Non-pigmented ciliary epithelial cell (primary cell): Measurements from ENCODE around the gene SLC11A1.

Experiments used
- DNase-seq: peaks from one replicate; pipeline ENCODE4 v3.0.0-alpha.2; 2010; ENCODE audit warnings: low read depth

SLC11A1 gene

DNA sequence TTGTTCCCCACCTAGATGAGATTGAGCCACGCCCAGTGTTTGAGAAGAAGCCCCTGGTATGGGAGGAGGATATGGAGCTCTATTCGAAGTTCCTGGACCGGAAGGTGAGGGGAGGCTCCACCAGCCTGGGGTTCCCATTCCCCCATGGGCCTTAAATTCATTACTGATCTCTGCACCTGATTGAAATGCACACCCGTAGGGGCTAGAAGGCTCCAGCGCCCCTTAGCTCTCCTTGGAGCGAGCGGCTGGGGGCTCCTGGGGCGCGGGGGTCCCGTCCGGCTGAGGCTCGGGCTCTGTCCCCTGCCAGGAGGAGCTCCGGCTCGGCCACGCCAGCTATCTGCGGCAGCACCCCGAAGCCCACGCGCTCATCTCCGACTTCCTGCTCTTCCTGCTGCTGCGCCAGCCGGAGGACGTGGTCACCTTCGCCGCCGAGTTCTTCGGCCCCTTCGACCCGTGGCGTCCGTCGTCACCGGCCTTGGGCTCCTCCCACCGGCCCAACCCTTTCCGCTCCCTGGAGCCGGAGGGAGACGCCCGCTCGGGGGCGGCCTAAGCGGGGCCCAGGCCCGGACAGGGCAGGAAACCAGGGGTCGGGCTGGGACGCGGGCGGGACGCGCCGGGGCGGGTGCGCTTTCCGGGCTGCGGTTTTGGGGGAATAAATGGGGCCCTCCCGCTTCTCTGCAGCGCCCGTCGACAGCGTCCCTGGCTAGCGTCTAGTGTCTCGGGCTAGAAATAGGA lies 14.5 kb upstream of the SLC11A1 start:
- DNase-seq, result no peak

DNA sequence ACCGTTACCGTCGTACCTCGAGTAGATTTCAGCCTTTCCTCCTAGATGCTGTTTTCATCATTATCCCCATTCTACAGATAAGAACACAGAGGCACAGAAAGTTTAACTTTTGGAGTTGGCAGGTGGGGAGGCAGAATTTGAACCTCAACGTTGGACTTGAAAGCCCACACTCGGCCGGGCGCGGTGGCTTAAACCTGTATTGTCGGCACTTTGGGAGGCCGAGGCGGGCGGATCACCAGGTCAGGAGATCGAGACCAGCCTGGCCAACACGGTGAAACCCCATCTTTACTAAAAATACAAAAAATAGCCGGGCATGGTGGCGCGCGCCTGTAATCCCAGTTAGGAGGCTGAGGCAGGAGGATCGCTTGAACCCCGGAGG lies 13.9 kb upstream of the SLC11A1 start:
- DNase-seq, result no peak

DNA sequence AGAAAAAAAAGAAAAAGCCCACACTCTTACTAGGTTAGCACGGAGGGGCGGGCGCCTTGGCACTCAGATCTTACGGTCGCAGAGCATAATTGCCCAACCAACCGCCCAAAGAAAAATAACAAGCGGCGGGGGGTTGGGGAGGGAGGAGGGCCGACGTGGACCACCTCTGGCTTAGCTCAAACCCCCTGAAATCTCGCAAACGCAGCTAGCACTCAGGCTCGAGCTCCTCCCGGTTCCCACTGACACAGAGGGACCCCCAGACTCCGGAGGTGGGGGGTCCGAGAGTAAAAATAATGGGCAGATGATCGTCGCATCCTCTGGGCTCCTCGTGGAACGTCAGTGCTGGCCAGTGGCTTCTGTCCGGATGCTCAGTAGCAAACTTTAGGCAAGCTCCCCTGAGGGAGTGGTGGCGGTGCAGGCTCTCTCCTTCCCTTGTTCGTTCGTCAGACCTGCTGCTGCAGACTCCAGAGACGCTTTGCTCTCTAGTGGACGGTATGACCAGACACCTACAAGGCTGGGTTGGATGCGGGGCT lies 13.4 kb upstream of the SLC11A1 start:
- DNase-seq, result no peak

DNA sequence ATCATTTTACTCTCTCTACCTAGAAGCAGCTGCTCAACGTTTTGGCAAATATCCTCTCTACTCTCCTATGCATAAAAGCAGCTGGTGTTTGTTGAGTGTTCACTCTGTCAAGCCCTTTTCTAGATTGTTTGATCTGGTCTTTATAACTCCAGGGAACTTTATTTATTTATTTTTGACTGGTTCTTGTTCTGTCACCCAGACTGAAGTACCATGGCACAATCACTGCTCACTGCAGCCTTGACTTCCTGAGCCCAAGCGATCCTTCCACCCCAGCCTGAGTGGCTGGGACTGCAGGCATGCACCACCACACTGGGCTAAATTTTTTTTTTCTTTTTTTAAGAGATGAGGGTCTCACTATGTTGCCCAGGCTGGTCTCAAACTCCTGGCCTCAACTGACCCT lies 12.7 kb upstream of the SLC11A1 start:
- no peak for DNase-seq

DNA sequence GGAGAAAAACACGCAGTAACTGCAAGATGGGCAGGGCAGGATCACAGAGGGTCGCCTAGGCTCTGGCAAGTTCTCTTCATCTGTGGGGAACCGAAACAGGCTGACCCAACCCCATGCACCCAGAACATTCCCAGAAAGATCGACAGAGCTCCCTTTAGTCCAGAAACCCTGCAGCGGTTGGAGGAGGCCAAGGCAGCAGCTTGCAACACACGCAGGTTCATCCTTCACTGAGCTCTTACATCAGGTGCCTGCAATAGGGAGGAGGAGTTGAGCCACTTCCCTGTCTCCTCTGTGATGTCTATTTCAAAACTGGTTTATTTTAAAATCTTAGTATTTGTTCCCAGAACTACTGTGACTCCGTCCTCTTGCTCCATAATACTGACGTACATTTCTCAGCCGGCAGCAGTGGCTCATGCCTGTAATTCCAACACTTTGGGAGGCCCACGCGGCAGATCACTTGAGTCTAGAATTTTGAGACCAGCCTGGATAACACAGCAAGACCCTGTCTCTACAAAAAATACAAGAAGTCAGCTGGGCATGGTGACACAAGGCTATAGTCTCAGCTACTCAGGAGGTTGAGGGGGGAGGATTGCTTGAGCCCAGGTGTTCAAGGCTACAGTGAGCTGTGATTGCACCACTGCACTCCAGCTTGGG lies 11.5 kb upstream of the SLC11A1 start:
- DNase-seq, result no peak

DNA sequence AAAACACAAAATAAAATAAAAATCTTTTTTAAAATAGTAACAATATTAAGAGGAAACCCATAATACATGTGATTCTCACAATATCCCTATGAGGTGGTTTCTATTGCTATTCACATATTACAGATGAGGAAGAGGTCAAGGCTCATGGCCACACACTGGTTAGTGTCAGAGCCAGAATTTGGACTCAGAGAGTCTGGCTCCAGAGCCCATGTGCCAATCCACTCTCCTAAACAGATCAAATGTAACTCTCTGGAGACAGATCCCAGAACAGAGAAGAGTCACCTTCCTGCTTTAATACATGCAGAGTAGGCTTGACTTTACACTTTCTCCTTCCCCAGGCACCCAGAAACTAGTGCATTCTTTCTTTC lies 10.1 kb upstream of the SLC11A1 start:
- no peak for DNase-seq

DNA sequence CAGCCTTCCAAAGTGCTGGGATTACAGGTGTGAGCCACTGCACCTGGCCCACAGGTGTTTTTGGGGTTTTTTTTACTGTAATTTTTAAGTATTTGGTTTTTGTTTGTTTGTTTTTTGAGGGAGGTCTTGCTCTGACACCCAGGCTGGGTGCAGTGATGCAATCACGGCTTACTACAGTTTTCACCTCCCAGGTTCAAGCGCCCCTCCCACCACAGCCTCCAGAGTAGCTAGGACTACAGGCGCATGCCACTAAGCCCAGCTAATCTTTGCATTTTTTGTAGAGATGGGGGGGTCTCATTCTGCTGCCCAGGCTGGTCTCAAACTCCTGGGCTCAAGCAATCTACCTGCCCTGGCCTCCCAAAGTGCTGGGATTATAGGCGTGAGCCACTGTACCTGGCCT lies 7.3 kb upstream of the SLC11A1 start:
- no peak for DNase-seq

DNA sequence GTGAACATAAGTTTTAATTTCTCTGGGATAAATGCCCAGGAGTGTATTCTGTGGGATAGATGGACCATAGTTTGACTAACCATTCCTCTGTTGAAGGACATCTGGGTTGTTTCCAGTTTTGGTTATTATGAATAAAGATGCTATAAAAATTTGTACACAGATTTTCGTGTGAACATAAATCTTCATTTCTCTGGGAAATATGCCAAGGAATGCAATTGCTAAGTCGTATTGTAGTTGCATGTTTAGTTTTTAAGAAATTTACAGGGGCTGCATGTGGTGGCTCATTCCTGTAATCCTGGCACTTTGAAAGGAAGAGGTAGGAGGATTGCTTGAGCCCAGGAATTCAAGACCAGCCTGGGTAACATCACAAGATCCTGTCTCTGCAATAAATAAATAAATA lies 6.9 kb upstream of the SLC11A1 start:
- no peak for DNase-seq

DNA sequence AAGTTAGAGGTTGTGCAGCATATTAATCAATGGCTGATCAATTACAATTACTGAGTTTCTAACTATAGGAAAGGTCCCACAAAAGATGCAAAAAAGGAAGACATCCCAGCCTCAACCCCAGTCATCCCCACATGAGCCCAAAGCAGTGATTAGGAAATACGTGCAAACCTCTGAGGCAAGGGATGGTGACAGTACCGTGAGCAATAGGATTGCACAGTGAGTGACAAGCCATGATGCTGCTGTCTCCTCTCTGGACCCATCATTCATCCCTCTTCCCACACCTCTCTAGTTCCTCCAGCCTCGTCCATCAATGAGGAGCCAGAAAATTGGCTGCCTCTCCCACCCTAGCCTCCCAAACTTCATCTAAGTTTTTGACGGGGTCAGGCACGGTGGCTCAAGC lies 4.0 kb upstream of the SLC11A1 start:
- no peak for DNase-seq

DNA sequence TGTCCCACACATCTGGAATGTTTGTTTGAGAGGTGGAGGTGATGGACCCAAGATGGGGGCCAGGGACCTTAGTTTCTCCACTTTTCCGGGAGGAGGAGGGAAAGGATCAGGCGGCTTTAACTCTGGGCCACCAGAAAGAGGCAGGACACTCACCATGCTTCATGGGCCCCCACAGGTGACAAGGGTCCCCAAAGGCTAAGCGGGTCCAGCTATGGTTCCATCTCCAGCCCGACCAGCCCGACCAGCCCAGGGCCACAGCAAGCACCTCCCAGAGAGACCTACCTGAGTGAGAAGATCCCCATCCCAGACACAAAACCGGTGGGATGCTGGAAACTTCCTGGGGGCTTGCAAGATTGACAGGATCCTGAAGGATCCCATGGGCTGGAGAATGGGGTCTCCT lies 712 bp downstream of the SLC11A1 start:
- DNase-seq, result no peak

DNA sequence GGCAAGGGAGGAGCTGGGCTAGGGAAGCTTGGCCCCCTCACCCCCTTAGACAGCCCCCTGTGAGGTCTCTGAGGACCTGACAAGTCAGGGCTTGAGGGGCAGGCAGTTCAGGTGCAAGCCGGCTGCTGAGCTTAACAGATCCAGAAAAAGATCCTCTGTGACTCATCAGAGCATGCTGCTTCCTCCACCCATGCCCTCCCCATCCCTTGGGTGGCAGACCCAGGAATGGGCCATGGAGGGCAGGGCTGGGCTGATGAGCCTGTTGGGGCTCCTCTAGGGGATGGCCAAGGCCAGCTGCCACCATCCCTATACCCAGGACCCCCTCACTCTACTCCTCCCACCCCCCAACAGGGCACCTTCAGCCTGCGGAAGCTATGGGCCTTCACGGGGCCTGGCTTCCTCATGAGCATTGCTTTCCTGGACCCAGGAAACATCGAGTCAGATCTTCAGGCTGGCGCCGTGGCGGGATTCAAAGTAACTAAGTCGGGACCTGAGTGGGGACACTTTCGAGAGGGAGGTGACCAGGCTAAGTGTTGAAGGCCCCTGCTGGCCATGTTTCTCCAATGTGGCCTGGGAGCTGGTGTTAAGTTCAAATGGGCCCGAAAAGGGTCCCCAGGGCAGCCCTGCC lies 1.9 kb downstream of the SLC11A1 start:
- no peak for DNase-seq

DNA sequence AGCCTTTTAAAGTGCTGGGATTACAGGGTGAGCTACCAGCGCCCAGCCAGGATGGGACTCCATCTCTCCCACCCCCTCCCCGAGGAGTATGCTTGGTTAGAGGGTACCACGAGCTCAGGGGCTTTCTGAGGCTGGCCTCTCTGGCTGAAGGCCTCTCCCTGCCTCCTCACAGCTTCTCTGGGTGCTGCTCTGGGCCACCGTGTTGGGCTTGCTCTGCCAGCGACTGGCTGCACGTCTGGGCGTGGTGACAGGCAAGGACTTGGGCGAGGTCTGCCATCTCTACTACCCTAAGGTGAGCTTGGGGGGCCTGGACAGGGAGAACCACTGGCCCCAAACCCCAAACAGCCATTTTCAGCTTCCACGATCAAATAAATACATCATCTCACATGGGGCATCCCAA lies 2.9 kb downstream of the SLC11A1 start:
- no peak for DNase-seq

DNA sequence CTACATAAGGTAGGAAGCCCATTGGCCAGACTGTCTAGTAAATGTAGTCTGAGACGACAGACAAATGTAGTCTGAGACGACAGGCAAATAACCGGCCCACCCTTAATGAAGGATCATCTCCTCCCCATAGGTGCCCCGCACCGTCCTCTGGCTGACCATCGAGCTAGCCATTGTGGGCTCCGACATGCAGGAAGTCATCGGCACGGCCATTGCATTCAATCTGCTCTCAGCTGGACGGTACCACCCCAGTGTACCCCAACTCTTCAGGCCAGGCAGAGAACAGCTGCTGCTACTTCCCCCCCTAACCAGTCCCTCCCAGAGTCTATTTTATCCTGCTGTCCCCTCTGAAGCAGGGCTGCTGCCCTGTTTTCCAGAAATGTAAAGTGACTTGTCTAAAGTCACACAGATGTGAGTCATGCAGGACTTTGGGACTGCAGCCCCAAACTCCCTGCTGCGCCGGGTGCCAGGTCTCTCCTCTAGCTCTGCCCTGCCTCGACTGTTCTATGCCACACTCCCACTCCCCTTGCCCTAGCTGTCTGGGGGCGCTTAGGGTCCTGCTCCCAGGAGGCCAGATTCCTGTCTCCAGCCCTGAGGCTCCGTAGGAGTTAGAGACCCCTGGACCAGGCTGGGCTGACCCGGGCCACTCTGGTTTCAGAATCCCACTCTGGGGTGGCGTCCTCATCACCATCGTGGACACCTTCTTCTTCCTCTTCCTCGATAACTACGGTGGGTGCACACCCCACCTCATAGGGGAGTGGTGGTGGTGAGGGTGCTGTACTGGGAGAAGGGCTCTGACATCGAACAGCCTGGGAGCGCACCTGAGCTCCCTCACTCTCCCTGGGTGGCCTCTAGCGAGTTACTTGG lies 4.7 kb downstream of the SLC11A1 start:
- no peak for DNase-seq

DNA sequence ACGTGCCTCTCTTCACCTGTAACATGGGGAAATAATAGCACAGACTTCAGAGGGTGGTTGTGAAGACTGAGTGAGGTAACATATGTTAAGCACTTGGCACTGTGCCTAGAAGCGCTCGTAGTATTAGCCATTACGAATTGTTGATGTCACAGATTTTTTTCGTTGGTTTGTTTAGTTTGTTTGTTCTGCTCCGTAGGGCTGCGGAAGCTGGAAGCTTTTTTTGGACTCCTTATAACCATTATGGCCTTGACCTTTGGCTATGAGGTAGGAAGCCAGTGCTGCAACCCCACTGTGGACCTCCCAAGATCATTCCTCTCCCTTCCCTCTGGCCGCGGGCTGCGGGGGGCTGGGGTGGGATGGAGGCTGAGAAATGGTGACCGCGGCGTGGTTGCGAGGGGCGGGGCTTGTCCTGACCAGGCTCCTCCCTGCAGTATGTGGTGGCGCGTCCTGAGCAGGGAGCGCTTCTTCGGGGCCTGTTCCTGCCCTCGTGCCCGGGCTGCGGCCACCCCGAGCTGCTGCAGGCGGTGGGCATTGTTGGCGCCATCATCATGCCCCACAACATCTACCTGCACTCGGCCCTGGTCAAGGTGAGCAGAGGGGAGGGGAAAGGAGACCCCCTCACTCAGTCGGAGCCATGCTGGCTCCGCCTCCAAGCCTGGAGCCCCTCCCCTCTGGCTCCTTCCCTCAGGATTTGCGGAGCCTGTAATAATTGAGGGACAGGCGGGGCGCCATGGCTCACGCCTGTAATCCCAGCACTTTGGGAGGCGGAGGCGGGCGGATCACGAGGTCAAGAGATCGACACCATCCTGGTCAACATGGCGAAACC lies 5.5 kb downstream of the SLC11A1 start:
- no peak for DNase-seq

DNA sequence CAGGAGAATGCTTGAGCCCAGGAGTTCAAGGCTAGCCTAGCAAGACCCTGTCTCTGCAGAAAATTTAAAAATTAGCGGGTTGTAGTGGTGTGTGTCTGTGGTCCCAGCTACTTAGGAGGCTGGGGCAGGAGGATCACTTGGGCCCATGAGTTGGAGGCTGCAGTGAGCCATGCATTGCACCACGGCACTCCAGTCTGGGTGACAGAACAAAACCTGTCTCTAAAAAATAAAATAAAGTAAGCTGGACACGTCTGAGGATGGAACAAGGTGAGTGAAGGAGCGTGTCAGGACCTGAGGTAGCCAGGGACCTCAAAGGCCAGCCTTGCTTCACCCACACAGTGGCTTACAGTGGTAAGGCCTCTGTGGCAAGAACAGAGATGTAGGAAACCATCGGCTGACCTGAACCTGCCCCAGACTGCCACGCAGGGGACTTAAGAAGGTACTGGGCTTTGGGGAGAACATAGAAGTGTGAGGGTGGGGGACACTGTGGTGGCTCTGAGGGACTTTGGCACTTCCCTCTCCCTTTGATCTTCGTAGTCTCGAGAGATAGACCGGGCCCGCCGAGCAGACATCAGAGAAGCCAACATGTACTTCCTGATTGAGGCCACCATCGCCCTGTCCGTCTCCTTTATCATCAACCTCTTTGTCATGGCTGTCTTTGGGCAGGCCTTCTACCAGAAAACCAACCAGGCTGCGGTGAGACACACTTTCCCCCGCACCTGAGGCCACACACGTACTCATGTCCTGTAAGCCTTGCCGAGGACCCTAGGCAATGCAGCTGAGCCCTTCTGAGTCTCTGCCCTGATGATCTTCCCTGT lies 7.5 kb downstream of the SLC11A1 start:
- DNase-seq, result no peak

DNA sequence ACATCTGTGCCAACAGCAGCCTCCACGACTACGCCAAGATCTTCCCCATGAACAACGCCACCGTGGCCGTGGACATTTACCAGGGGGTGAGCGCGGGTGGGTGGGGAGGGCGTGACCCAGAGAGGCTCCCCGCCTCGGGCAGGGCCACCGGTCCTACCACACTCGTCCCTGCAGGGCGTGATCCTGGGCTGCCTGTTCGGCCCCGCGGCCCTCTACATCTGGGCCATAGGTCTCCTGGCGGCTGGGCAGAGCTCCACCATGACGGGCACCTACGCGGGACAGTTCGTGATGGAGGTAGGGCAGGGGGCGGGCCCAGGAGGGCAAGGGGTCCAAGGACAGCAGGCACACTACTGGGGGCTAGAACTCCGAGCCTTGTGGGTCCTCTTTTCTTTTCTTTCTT lies 9.1 kb downstream of the SLC11A1 start:
- DNase-seq, result no peak

DNA sequence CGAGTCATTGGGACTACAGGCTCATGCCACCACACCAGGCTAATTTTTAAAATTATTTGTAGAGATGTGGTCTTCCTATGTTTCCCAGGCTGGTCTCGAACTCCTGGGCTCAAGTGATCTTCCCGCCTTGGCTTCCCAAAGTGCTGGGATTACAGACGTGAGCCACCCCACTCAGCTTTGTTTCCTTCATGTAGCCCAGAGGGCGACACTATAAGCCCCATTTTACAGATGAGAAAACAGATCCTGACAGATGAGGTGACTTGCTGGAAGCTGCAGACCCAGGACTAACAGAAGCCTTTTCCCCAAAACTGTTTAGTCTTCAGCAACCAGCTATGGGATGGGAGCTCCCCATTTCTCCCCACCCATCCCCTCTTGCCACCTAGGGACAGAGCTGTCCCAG lies 10.4 kb downstream of the SLC11A1 start:
- no peak for DNase-seq

DNA sequence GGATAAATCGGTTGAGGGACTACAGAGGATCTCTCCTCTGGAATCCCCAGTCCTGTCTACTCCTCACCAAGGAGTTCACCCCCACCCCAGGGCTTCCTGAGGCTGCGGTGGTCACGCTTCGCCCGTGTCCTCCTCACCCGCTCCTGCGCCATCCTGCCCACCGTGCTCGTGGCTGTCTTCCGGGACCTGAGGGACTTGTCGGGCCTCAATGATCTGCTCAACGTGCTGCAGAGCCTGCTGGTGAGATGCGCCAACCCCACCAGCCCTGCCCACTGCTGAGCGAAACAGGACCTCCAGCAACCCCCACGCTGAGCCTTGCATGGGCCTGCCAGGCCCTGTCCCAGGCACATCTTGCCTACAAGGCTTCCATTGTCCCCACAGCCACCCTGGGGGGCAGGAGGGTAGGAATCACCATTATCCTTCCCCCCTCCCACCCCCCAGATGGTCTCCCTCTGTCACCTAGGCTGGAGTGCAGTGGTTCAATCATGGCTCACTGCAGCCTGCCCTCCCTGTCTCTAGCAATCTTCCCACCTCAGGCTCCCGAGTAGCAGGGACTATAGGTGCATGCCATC lies 10.9 kb downstream of the SLC11A1 start:
- DNase-seq, result no peak

DNA sequence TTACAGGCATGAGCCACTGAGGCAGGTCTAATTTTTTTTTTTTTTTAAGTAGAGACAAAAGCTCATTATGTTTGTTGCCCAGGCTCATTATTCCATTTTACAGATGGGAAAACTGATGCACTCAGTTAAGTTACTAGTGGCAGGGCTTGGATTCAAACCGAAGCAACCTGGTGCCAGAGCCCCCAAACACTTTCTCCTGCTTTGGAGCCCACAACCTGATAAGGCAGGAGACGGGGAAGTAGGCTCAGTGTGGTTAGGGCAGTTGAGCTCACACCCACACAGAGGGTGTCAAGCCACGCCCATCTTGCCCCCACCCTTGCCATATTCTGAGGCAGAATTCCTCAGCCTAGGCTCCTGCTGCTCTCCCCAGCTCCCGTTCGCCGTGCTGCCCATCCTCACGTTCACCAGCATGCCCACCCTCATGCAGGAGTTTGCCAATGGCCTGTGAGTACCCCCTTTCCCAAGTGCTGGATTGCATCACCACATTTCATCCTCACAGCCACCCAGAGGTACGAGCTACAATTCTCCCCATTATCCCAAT lies 11.7 kb downstream of the SLC11A1 start:
- no peak for DNase-seq
